Kidney (tissue), 14 donors: ENCODE results near the gene LINGO1. TPM values are rescaled to one million over a fixed set of nuclear protein-coding genes. Genes with fewer than 3 reads are reported as not detected.

Experiments used
- DNase-seq, 5 donors: peaks; one replicate each; pipeline ENCODE4 v3.0.0-alpha.2; 2013 to 2020
- FAIRE-seq: peaks from 2 replicates; lab custom pipeline; 2012; peaks lifted over from hg19 to GRCh38; lab: Jason Lieb, UNC
- H3K27ac ChIP-seq, 2 donors: one replicate each; pipeline ENCODE4 v1.7.0; 2013; ENCODE audit warnings: low read depth in 2 of 2, low read length in 2 of 2, inconsistent platforms in 1 of 2
- H3K27me3 ChIP-seq: one replicate; pipeline ENCODE4 v1.7.1; 2013; ENCODE audit warnings: low read length, inconsistent platforms; ENCODE audit not compliant: control insufficient read depth, insufficient read depth
- H3K36me3 ChIP-seq, 3 donors: one replicate each; pipeline versions ENCODE4 v1.7.0 to v1.7.1; 2013; ENCODE audit warnings: low read length in 3 of 3, control low read depth in 1 of 3, inconsistent platforms in 1 of 3; ENCODE audit not compliant: insufficient read depth in 3 of 3, control insufficient read depth in 2 of 3
- H3K4me1 ChIP-seq, 3 donors: one replicate each; pipeline versions ENCODE4 v1.7.0 to v1.7.1; 2013; ENCODE audit warnings: low read length in 3 of 3, inconsistent platforms in 1 of 3, low read depth in 1 of 3; ENCODE audit not compliant: control insufficient read depth in 2 of 3, insufficient read depth in 2 of 3
- H3K4me3 ChIP-seq, 3 donors: one replicate each; pipeline versions ENCODE4 v1.7.0 to v1.8.1; 2013; ENCODE audit warnings: low read length in 3 of 3, control low read depth in 1 of 3, inconsistent platforms in 1 of 3
- H3K9ac ChIP-seq, 3 donors: one replicate each; pipeline versions ENCODE4 v1.7.0 to v1.7.1; 2013; ENCODE audit warnings: low read length in 3 of 3, control low read depth in 1 of 3, inconsistent platforms in 1 of 3
- H3K9me3 ChIP-seq, 3 donors: one replicate each; pipeline versions ENCODE4 v1.7.0 to v1.7.1; 2013; ENCODE audit warnings: low read length in 3 of 3, control low read depth in 1 of 3, inconsistent platforms in 1 of 3; ENCODE audit not compliant: control insufficient read depth in 2 of 3, insufficient read depth in 1 of 3
- CTCF ChIP-seq: IDR thresholded peaks from 3 replicates; pipeline ENCODE4 v1.5.1; 2012; ENCODE audit warnings: mild to moderate bottlenecking, moderate library complexity, borderline replicate concordance; ENCODE audit not compliant: insufficient read depth; ENCODE audit errors: extremely low read depth
- intact Hi-C: fragments of 100-400 bp; cut with DNase I; formaldehyde crosslinking; loops from one replicate; pipeline ENCODE4 v1.11.1; 2022
- polyA plus RNA-seq: library from polyadenylated mRNA; stranded (reverse); fragments of 350-450 nt; fragmentation: Illumina TruSeq; extraction: RNeasy Lipid Tissue Mini Kit (QIAGEN cat#74804); gene quantifications from one replicate; pipeline ENCODE4 v1.2.3, GENCODE V29; 2014; ENCODE audit warnings: low read depth, low replicate concordance; ENCODE audit not compliant: insufficient read depth
- total RNA-seq: library from RNA; stranded (reverse); fragmentation: NEBNext Ultra II Directional; extraction: Animal tissue kit (Norgen Biotek cat#: 25700); gene quantifications from one replicate; pipeline ENCODE4 v1.2.1, GENCODE V29; 2021
- donor health status: control.
- donor health status: control.
- donor health status: control.
- donor health status: control.
- donor health status: control.
- donor health status: DM: yes; HTN: yes; CAD: no.
- donor health status: Normal renal cell carcinoma (clear cell type).

Gene LINGO1
- total and polyA plus RNA-seq, 2 donors from 2014 or later, result 3.9 to 6.8 TPM

GRCh38 chr15:77645602-77646001 lies 12.9 kb upstream of the LINGO1 start:
- intact Hi-C loops, result no loop called here
- FAIRE-seq (no peak), DNase-seq (no peak)

GRCh38 chr15:77644543-77645247 lies 12.0 kb upstream of the LINGO1 start:
- Histone ChIP-seq H3K36me3 (no peaks in the 10 kb centered on the region), H3K4me3 (no peak overlapping the region), H3K9me3 (no peaks in the 10 kb centered on the region), H3K27ac (no peak overlapping the region), H3K9ac (no peak overlapping the region), H3K4me1 (no peaks in the 10 kb centered on the region), H3K27me3 (no peaks in the 10 kb centered on the region)
- intact Hi-C loops, result no loop called here
- DNase-seq (no peak), FAIRE-seq (no peak)
- no peak for TF ChIP-seq CTCF

More at GRCh38 chr15:77645602-77646001, 12.9 kb upstream of the LINGO1 start:
- Histone ChIP-seq H3K4me3 (no peak overlapping the region), H3K9me3 (no peaks in the 10 kb centered on the region), H3K27me3 (no peaks in the 10 kb centered on the region), H3K27ac (no peak overlapping the region), H3K4me1 (no peaks in the 10 kb centered on the region), H3K36me3 (no peaks in the 10 kb centered on the region), H3K9ac (no peak overlapping the region)
- TF ChIP-seq CTCF, result no peak

GRCh38 chr15:77643764-77644163 lies 11.1 kb upstream of the LINGO1 start:
- Histone ChIP-seq H3K4me3 (no peak overlapping the region), H3K36me3 (no peaks in the 10 kb centered on the region), H3K27me3 (no peaks in the 10 kb centered on the region), H3K9ac (no peak overlapping the region), H3K27ac (no peak overlapping the region), H3K4me1 (no peaks in the 10 kb centered on the region), H3K9me3 (no peaks in the 10 kb centered on the region)
- DNase-seq, result no peak
- intact Hi-C loops, result no loop called here
- no peak for TF ChIP-seq CTCF
- FAIRE-seq, result no peak
